HG03108 (cell line): ENCODE measurements around the gene TBX3.

ENCODE experiments used
- ATAC-seq: cut with Tn5 transposase; IDR thresholded peaks from one replicate; pipeline ENCODE4 v1.9.1; 2021; ENCODE audit warnings: moderate library complexity; ENCODE audit not compliant: unreplicated experiment

The TBX3 gene

GRCh38 chr12:114669401-114670290, 14.3 kb downstream of the TBX3 start:
- ATAC-seq: no peak

- no peak for ATAC-seq
These were observed 15.1 kb downstream of the TBX3 start for GRCh38 chr12:114668886-114669288.

- no peak for ATAC-seq
These were observed 15.7 kb downstream of the TBX3 start for GRCh38 chr12:114668151-114668885.

GRCh38 chr12:114667669-114668150, 16.3 kb downstream of the TBX3 start:
- no peak for ATAC-seq

- ATAC-seq: no peak
These were observed 17.0 kb downstream of the TBX3 start for GRCh38 chr12:114666746-114667668.

GRCh38 chr12:114665411-114666260, 18.3 kb downstream of the TBX3 start:
- no peak for ATAC-seq

GRCh38 chr12:114664651-114665320, 19.2 kb downstream of the TBX3 start:
- ATAC-seq: no peak

GRCh38 chr12:114662512-114663177, 21.3 kb downstream of the TBX3 start:
- no peak for ATAC-seq

GRCh38 chr12:114661245-114661644, 22.7 kb downstream of the TBX3 start:
- ATAC-seq: no peak

- no peak for ATAC-seq
These were observed 24.9 kb downstream of the TBX3 start for GRCh38 chr12:114659084-114659483.

- ATAC-seq: no peak
These were observed 26.0 kb downstream of the TBX3 start for GRCh38 chr12:114658002-114658441.

- no peak for ATAC-seq
These were observed 26.4 kb downstream of the TBX3 start for GRCh38 chr12:114657597-114657920.

GRCh38 chr12:114656906-114657596, 26.9 kb downstream of the TBX3 start:
- ATAC-seq: no peak

GRCh38 chr12:114655934-114656749, 27.8 kb downstream of the TBX3 start:
- ATAC-seq: no peak

- no peak for ATAC-seq
These were observed 34.4 kb downstream of the TBX3 start for GRCh38 chr12:114649585-114649984.

GRCh38 chr12:114648711-114649110, 35.3 kb downstream of the TBX3 start:
- ATAC-seq: no peak

GRCh38 chr12:114638790-114639435, 45.1 kb downstream of the TBX3 start:
- ATAC-seq: no peak
